ENCODE data around the gene ACVR2A. TPM values are rescaled to one million over a fixed set of nuclear protein-coding genes. Genes with fewer than 3 reads are reported as not detected.
A peak's percentile ranks its signal among the peaks of the same experiment; 100 is the strongest.

The ACVR2A gene
- 10 to 100 TPM; 44.4 to 75.4 (median 62.0) TPM for total RNA-seq

GRCh38 chr2:147844697-147845410 is at the start of gene ACVR2A:
Gene ACVR2A (plus strand): TSS chr2:147845029. CDS start chr2:147845153, 124 bp downstream.
- DNase-seq (ENCODE audit: low spot score in 2 of 2), result peak in 1 of 2 donors; percentile 40
- intact Hi-C loops (cut with DNase I; ENCODE audit: low total_unique reads), result no loop called here
- WGBS, 2 donors, result 0% methylated on average over 47 to 51 of the region's 51 CpGs
- H3K4me3 ChIP-seq (ENCODE audit: low read depth, poor library complexity, severe bottlenecking), result peak within 1 kb of the TSS; percentile 78
- TF ChIP-seq CTCF (IDR thresholded peaks at IDR 0.05) (no peak), POLR2A (IDR thresholded peaks at IDR 0.05) (no peak)

DNA sequence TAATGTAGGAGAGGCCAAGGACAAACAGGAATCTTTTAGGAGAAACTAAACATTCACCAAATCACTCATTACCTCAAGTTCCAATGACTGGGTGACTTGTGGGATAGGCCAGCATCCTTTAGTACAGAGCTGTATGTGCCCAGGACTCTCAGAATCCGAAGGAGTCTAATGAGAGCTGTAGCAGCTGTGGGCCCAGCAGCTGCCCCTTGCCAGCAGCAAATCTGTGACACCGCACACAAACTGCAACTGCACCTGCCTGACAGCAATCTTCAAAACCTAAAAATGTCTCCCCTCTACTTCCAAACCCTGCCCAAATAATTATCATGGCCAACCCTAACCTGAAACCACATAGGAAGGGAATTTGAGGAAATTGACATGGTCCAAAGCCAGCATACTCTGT is 44.5 kb upstream of the ACVR2A start:
- no peak for DNase-seq (ENCODE audit: low spot score in 2 of 2)
- no peak for TF ChIP-seq CTCF (IDR thresholded peaks at IDR 0.05)
- no peak for TF ChIP-seq POLR2A (IDR thresholded peaks at IDR 0.05)
- H3K4me3 ChIP-seq (ENCODE audit: low read depth, poor library complexity, severe bottlenecking), result no peak overlapping the region
- intact Hi-C loops (cut with DNase I; ENCODE audit: low total_unique reads), result no loop called here
- WGBS, 2 donors, result 50 to 94% methylated on average over 2 of the region's 2 CpGs

DNA sequence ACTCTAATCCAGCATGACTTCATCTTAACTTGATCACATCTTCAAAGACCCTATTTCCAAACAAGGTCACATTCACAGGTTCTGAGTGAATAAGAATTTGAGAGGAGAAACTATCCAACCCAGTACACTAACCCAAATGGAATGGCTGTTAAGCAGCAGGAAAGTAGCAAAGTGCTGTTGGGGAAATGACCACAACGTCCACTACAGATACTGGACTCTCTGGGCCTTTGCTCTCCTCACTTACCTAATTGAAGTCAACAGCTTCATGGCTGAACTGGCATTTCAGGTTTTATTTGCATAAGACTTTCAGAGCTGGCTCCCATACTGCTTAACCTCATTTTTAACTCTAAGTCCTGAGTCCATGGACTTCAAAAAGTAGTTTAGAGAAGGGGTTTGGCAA is 38.0 kb upstream of the ACVR2A start:
- intact Hi-C loops (cut with DNase I; ENCODE audit: low total_unique reads), result loop anchor here (5.0 kb wide), 1 partner anchor 1235 kb away; no protein-coding TSS in a partner anchor
- TF ChIP-seq CTCF (IDR thresholded peaks at IDR 0.05) (no peak), POLR2A (IDR thresholded peaks at IDR 0.05) (no peak)
- no peak for DNase-seq (ENCODE audit: low spot score in 2 of 2)
- 23 to 58% methylated on average over 1 of the region's 1 CpG for WGBS, 2 donors
- no peak overlapping the region for H3K4me3 ChIP-seq (ENCODE audit: low read depth, poor library complexity, severe bottlenecking)

GRCh38 chr2:147808520-147808919 is 36.3 kb upstream of the ACVR2A start:
- intact Hi-C loops (cut with DNase I; ENCODE audit: low total_unique reads), result loop anchor here (5.0 kb wide), 1 partner anchor 1234 kb away; no protein-coding TSS in a partner anchor
- WGBS, 2 donors, result 45 to 54% methylated on average over 4 of the region's 4 CpGs
- H3K4me3 ChIP-seq (ENCODE audit: low read depth, poor library complexity, severe bottlenecking), result no peak overlapping the region
- TF ChIP-seq POLR2A (IDR thresholded peaks at IDR 0.05) (no peak), CTCF (IDR thresholded peaks at IDR 0.05) (no peak)
- DNase-seq (ENCODE audit: low spot score in 2 of 2), result peak in 1 of 2 donors; percentile 22

GRCh38 chr2:147810883-147811765 is 33.7 kb upstream of the ACVR2A start:
- intact Hi-C loops (cut with DNase I; ENCODE audit: low total_unique reads), result no loop called here
- TF ChIP-seq CTCF (IDR thresholded peaks at IDR 0.05), result no peak
- TF ChIP-seq POLR2A (IDR thresholded peaks at IDR 0.05), result no peak

More at GRCh38 chr2:147810883-147811765, 33.7 kb upstream of the ACVR2A start:
- no peak for DNase-seq (ENCODE audit: low spot score in 2 of 2)
- no peak overlapping the region for H3K4me3 ChIP-seq (ENCODE audit: low read depth, poor library complexity, severe bottlenecking)
